Neural progenitor cell (in vitro differentiated cells): Measurements from ENCODE around the gene INSM1.

Source experiments
- CTCF ChIP-seq: fragments of 200-600 bp; sonication (generic); IDR thresholded peaks from 2 replicates; pipeline ENCODE4 v1.5.1; 2017; ENCODE audit warnings: antibody characterized with exemption, mild to moderate bottlenecking
- EZH2 ChIP-seq: fragments of 200-600 bp; sonication (generic); IDR thresholded peaks from 2 replicates; pipeline ENCODE4 v1.6.1; 2017; ENCODE audit warnings: antibody characterized with exemption, mild to moderate bottlenecking, moderate library complexity

GRCh38 chr20:20340443-20340842, 27.5 kb upstream of the INSM1 start:
- no peak for TF ChIP-seq CTCF
- TF ChIP-seq EZH2, result no peak
